AG10803 (cell line): ENCODE data around the gene MIF.

ENCODE experiments used
- DNase-seq: peaks from one replicate; pipeline ENCODE4 v3.0.0; 2010; ENCODE audit warnings: low read depth
- H3K4me3 ChIP-seq: 2 replicates; pipeline ENCODE4 v1.5.1; 2011; ENCODE audit warnings: mild to moderate bottlenecking, low read length, control low read depth
- CTCF ChIP-seq: conservative IDR thresholded peaks from 2 replicates; pipeline ENCODE4 v1.5.1; 2011; ENCODE audit warnings: mild to moderate bottlenecking, low read length, control low read depth, inconsistent platforms

Gene MIF

GRCh38 chr22:23893945-23894709, at the start of gene MIF:
Gene MIF, plus strand, starts transcription at chr22:23894383. Its CDS starts 92 bp downstream, at chr22:23894475.
- peak within 1 kb of the TSS; percentile 82 for H3K4me3 ChIP-seq
- peak; percentile 90 for DNase-seq
- peak; percentile 71 for TF ChIP-seq CTCF

GRCh38 chr22:23844739-23845202, 49.4 kb upstream of the MIF start:
- H3K4me3 ChIP-seq: no peak overlapping the region
- no peak for TF ChIP-seq CTCF
- DNase-seq: no peak

GRCh38 chr22:23845265-23846080, 48.7 kb upstream of the MIF start:
- DNase-seq: no peak
- no peak for TF ChIP-seq CTCF
- H3K4me3 ChIP-seq: no peak overlapping the region

GRCh38 chr22:23846081-23846469, 48.1 kb upstream of the MIF start:
- no peak for TF ChIP-seq CTCF
- no peak overlapping the region for H3K4me3 ChIP-seq
- DNase-seq: no peak

- no peak for TF ChIP-seq CTCF
- H3K4me3 ChIP-seq: no peak overlapping the region
Observed at GRCh38 chr22:23847310-23847920, 46.8 kb upstream of the MIF start.

GRCh38 chr22:23847991-23848864, 46.0 kb upstream of the MIF start:
- no peak for TF ChIP-seq CTCF
- DNase-seq: no peak
- H3K4me3 ChIP-seq: no peak overlapping the region

More at GRCh38 chr22:23847310-23847920, 46.8 kb upstream of the MIF start:
- DNase-seq: no peak
